Body of pancreas (tissue), 4 donors: Measurements from ENCODE around the gene TGFBR3.

Source experiments
- POLR2A ChIP-seq, 3 donors: fragments of 450-650 bp; IDR thresholded peaks; one replicate each; pipeline ENCODE4 v1.6.1; 2016; ENCODE audit warnings: antibody characterized with exemption in 3 of 3, mild to moderate bottlenecking in 2 of 3
- TF ChIP-seq, protein P1 (sequence below), 7 experiments: fragments of 450-650 bp in 4 of 7; fragments of 200-600 bp in 3 of 7; sonication (generic) in 3 of 7; IDR thresholded peaks; one replicate each; pipeline ENCODE4 v1.5.1; 2016 to 2019; ENCODE audit warnings: antibody characterized with exemption in 7 of 7

DNA sequence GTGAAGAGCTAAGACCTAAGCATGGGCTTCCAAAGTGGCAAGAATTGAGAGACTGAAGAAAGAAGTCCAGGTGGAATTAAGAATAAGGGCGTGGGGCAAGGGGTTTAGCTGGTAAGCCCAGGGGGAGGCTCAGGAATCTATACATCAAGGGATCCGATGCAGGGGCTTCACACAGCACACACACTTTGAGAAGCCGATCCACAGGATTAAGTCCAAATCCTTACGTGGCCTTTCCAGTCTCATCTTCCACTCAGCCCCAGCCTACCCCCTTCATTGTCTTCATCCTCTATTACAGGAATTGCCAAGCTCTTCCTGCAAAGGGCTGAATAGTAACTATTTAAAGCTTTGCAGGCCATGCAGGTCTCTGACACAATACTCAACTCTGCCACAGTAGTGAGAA is 101.3 kb downstream of the TGFBR3 start:
- no peak for TF ChIP-seq POLR2A (IDR thresholded peaks at IDR 0.05)
- TF ChIP-seq, protein P1, sequence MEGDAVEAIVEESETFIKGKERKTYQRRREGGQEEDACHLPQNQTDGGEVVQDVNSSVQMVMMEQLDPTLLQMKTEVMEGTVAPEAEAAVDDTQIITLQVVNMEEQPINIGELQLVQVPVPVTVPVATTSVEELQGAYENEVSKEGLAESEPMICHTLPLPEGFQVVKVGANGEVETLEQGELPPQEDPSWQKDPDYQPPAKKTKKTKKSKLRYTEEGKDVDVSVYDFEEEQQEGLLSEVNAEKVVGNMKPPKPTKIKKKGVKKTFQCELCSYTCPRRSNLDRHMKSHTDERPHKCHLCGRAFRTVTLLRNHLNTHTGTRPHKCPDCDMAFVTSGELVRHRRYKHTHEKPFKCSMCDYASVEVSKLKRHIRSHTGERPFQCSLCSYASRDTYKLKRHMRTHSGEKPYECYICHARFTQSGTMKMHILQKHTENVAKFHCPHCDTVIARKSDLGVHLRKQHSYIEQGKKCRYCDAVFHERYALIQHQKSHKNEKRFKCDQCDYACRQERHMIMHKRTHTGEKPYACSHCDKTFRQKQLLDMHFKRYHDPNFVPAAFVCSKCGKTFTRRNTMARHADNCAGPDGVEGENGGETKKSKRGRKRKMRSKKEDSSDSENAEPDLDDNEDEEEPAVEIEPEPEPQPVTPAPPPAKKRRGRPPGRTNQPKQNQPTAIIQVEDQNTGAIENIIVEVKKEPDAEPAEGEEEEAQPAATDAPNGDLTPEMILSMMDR (IDR thresholded peaks at IDR 0.05) = no peak
